Ramos (cell line): ENCODE results near the gene BLZF1.

Experiments used
- in situ Hi-C: fragments of 300-500 bp; cut with MboI; formaldehyde crosslinking; loops from one replicate; pipeline ENCODE4 v1.14.3; 2022; ENCODE audit warnings: low sequenced_read_pairs; ENCODE audit not compliant: unreplicated experiment

BLZF1 gene

GRCh38 chr1:169427081-169427641 is 59.2 kb downstream of the BLZF1 start, which contains the start of gene CCDC181:
Gene CCDC181 (minus strand): TSS chr1:169427474. CDS start chr1:169424927, 2,547 bp downstream.
- in situ Hi-C loops, result no loop called here
